Lung (tissue), 12 donors: ENCODE results near the gene CD300LD. TPM values are rescaled to one million over a fixed set of nuclear protein-coding genes. Genes with fewer than 3 reads are reported as not detected.
A peak's percentile ranks its signal among the peaks of the same experiment; 100 is the strongest.
"Not testable (repeated sequence)": the region's sequence is repeated elsewhere in the genome, so short reads cannot be mapped to it uniquely, and the experiment has no call there.

Source experiments
- ATAC-seq: fragments of 200-7000 bp; cut with Tn5 transposase; one replicate; pipeline ENCODE4 v1.9.1; 2020; ENCODE audit warnings: moderate number of reproducible peaks; ENCODE audit not compliant: insufficient read depth, low FRiP score
- DNase-seq, 3 donors: peaks; one replicate each; pipeline ENCODE4 v3.0.0-alpha.2; 2013 to 2017
- H3K27ac ChIP-seq, 2 donors: one replicate each; pipeline ENCODE4 v1.5.1; 2013; ENCODE audit warnings: mild to moderate bottlenecking in 2 of 2, moderate library complexity in 2 of 2, control low read depth in 1 of 2, inconsistent platforms in 1 of 2, low read depth in 1 of 2, low read length in 1 of 2
- H3K27me3 ChIP-seq, 3 donors: one replicate each; pipeline ENCODE4 v1.5.1; 2013; ENCODE audit warnings: low read length in 2 of 3; ENCODE audit not compliant: control insufficient read depth in 3 of 3, insufficient read depth in 3 of 3
- H3K36me3 ChIP-seq, 4 donors: one replicate each; pipeline ENCODE4 v1.5.1; 2013; ENCODE audit warnings: low read length in 4 of 4, mild to moderate bottlenecking in 1 of 4, moderate library complexity in 1 of 4; ENCODE audit not compliant: control insufficient read depth in 4 of 4, insufficient read depth in 4 of 4
- H3K4me1 ChIP-seq, 5 donors: one replicate each; pipeline ENCODE4 v1.5.1; 2013; ENCODE audit warnings: low read length in 5 of 5, mild to moderate bottlenecking in 2 of 5, moderate library complexity in 1 of 5; ENCODE audit not compliant: control insufficient read depth in 5 of 5, insufficient read depth in 5 of 5
- H3K4me3 ChIP-seq: one replicate; pipeline ENCODE4 v1.5.1; 2013; ENCODE audit warnings: mild to moderate bottlenecking, control low read depth, moderate library complexity
- H3K9ac ChIP-seq, 2 donors: one replicate each; pipeline ENCODE4 v1.5.1; 2013; ENCODE audit warnings: low read length in 2 of 2, control low read depth in 1 of 2; ENCODE audit not compliant: insufficient read depth in 1 of 2
- H3K9me3 ChIP-seq, 4 donors: one replicate each; pipeline ENCODE4 v1.5.1; 2013; ENCODE audit warnings: low read length in 3 of 4, mild to moderate bottlenecking in 1 of 4, moderate library complexity in 1 of 4; ENCODE audit not compliant: control insufficient read depth in 4 of 4, insufficient read depth in 3 of 4
- CTCF ChIP-seq: IDR thresholded peaks from 2 replicates; pipeline ENCODE4 v1.5.1; 2012; ENCODE audit warnings: mild to moderate bottlenecking; ENCODE audit errors: control extremely low read depth, extremely low read depth
- WGBS, 2 donors: extraction: QIAGEN DNeasy Blood & Tissue Kit; methylation state at CpG; one replicate each; pipeline ENCODE4 v1.1.7; 2013; 5-methylcytosine and 5-hydroxymethylcytosine counted together
- polyA plus RNA-seq, 2 donors: library from polyadenylated mRNA; stranded (reverse); fragments of 200-250 nt; gene quantifications; one replicate each; pipeline ENCODE4 v1.2.1, GENCODE V29; 2013
- total RNA-seq, 2 donors: library from RNA; depleted of rRNA in 1 of 2; stranded (reverse); fragments of >200 nt in 1 of 2; gene quantifications; one replicate each; pipeline ENCODE4 v1.2.1, GENCODE V29; 2014 to 2021
- donor health status: control.
- donor health status: control.
- donor health status: Bipolar disorder and iron deficiency.
- donor health status: healthy.
- donor health status: DM: yes; HTN: yes; CAD: no.

The CD300LD gene
- total and polyA plus RNA-seq, 4 donors = 0.25 to 0.52 TPM; not detected in 2

- 70 to 82% methylated on average over 8 of the region's 8 CpGs for WGBS, 2 donors
- no peak overlapping the region for H3K27ac ChIP-seq
- no peak for ATAC-seq
These were observed 41.2 kb upstream of the CD300LD start for GRCh38 chr17:74633326-74633725.

GRCh38 chr17:74632617-74633016 is 40.5 kb upstream of the CD300LD start:
- H3K4me1 ChIP-seq = no peaks in the 10 kb centered on the region
- H3K9me3 ChIP-seq = peaks cover 0 to 7% (median 0%) of the 10 kb centered on the region in 4 donors
- no peak for ATAC-seq
- H3K36me3 ChIP-seq = no peaks in the 10 kb centered on the region
- WGBS, 2 donors = 82 to 88% methylated on average over 9 of the region's 9 CpGs
- H3K27ac ChIP-seq = no peak overlapping the region
- no peak overlapping the region for H3K9ac ChIP-seq
- no peak overlapping the region for H3K4me3 ChIP-seq
- peaks cover 0 to 6% (median 4%) of the 10 kb centered on the region in 3 donors for H3K27me3 ChIP-seq
- TF ChIP-seq CTCF = no peak
- DNase-seq = no peak

More at GRCh38 chr17:74633326-74633725, 41.2 kb upstream of the CD300LD start:
- Histone ChIP-seq H3K4me3 (no peak overlapping the region), H3K36me3 (no peaks in the 10 kb centered on the region), H3K27me3 (peaks cover 0 to 8% (median 4%) of the 10 kb centered on the region in 3 donors), H3K9me3 (peaks cover 0 to 4% (median 0%) of the 10 kb centered on the region in 4 donors), H3K9ac (no peak overlapping the region), H3K4me1 (no peaks in the 10 kb centered on the region)
- no peak for TF ChIP-seq CTCF
- peak in 1 of 3 donors; percentile 37 for DNase-seq

GRCh38 chr17:74631468-74632450 is 39.7 kb upstream of the CD300LD start:
- peak overlapping the region in 1 of 2 donors; percentile 11 for H3K27ac ChIP-seq
- DNase-seq (peak in 1 of 3 donors; percentile 12), ATAC-seq (peak; percentile 34)

GRCh38 chr17:74630251-74630650 is 38.2 kb upstream of the CD300LD start:
- peaks cover 0 to 13% (median 0%) of the 10 kb centered on the region in 4 donors for H3K9me3 ChIP-seq
- not testable (repeated sequence) for H3K27ac ChIP-seq, H3K9ac ChIP-seq, ATAC-seq, H3K36me3 ChIP-seq, H3K4me3 ChIP-seq, H3K4me1 ChIP-seq, DNase-seq, H3K27me3 ChIP-seq
- WGBS, 2 donors = 77 to 88% methylated on average over 14 of the region's 14 CpGs

More at GRCh38 chr17:74631468-74632450, 39.7 kb upstream of the CD300LD start:
- Histone ChIP-seq H3K4me1 (no peaks in the 10 kb centered on the region), H3K9ac (no peak overlapping the region), H3K27me3 (peaks cover 0 to 6% (median 4%) of the 10 kb centered on the region in 3 donors), H3K36me3 (no peaks in the 10 kb centered on the region), H3K9me3 (peaks cover 0 to 9% (median 0%) of the 10 kb centered on the region in 4 donors), H3K4me3 (no peak overlapping the region)
- TF ChIP-seq CTCF = no peak
- 28 to 39% methylated on average over 14 of the region's 14 CpGs for WGBS, 2 donors
